CD14-positive monocyte (primary cell): ENCODE data around the gene MACC1. TPM values are rescaled to one million over a fixed set of nuclear protein-coding genes. Genes with fewer than 3 reads are reported as not detected.

ENCODE experiments used
- DNase-seq, 3 donors: peaks; one replicate each; pipeline ENCODE4 v3.0.0-alpha.2; 2011 to 2022
- H2AFZ ChIP-seq: 2 replicates; pipeline ENCODE4 v1.6.0; 2012; ENCODE audit warnings: mild to moderate bottlenecking, low read depth, low read length, inconsistent platforms; ENCODE audit not compliant: insufficient read depth, poor library complexity, severe bottlenecking
- H3K27ac ChIP-seq, 2 donors: 1 replicate in 1 of 2; 2 replicates in 1 of 2; pipeline ENCODE4 v1.5.1; 2012 to 2013; ENCODE audit warnings: low read length in 2 of 2, control low read depth in 1 of 2, inconsistent platforms in 1 of 2, low read depth in 1 of 2, mild to moderate bottlenecking in 1 of 2
- H3K27me3 ChIP-seq, 2 donors: one replicate each; pipeline versions ENCODE4 v1.6.0 to v1.6.1; 2011 to 2013; ENCODE audit warnings: low read length in 2 of 2; ENCODE audit not compliant: control insufficient read depth in 2 of 2, insufficient read depth in 2 of 2
- H3K36me3 ChIP-seq, 2 donors: replicated peaks in 1 of 2; 1 replicate in 1 of 2; 2 replicates in 1 of 2; pipeline versions ENCODE4 v1.5.1 to v1.6.1; 2012 to 2013; ENCODE audit warnings: low read length in 2 of 2, control low read depth in 1 of 2, inconsistent platforms in 1 of 2, mild to moderate bottlenecking in 1 of 2; ENCODE audit not compliant: insufficient read depth in 2 of 2, control insufficient read depth in 1 of 2
- H3K4me1 ChIP-seq, 2 donors: 1 replicate in 1 of 2; 2 replicates in 1 of 2; pipeline versions ENCODE4 v1.5.1 to v1.6.1; 2012 to 2013; ENCODE audit warnings: low read length in 2 of 2, control low read depth in 1 of 2, inconsistent platforms in 1 of 2, mild to moderate bottlenecking in 1 of 2, moderate library complexity in 1 of 2; ENCODE audit not compliant: insufficient read depth in 2 of 2, control insufficient read depth in 1 of 2
- H3K4me2 ChIP-seq: replicated peaks from 2 replicates; pipeline ENCODE3; 2012; ENCODE audit warnings: low read length, moderate library complexity, mild to moderate bottlenecking; ENCODE audit not compliant: poor library complexity, severe bottlenecking; ENCODE audit errors: extremely low read depth
- H3K4me3 ChIP-seq, 3 experiments: fragments of 200-600 bp in 1 of 3; sonication (generic) in 1 of 3; replicated peaks in 1 of 3; 1 replicate in 2 of 3; 2 replicates in 1 of 3; pipeline ENCODE4 v1.5.1; 2011 to 2013; ENCODE audit warnings: low read length in 3 of 3, mild to moderate bottlenecking in 3 of 3, control low read depth in 2 of 3, low read depth in 2 of 3, inconsistent platforms in 1 of 3, moderate library complexity in 1 of 3
- H3K79me2 ChIP-seq: 2 replicates; pipeline ENCODE4 v1.6.0; 2012; ENCODE audit warnings: mild to moderate bottlenecking, control low read depth, inconsistent platforms, low read length, moderate library complexity; ENCODE audit not compliant: insufficient read depth
- H3K9ac ChIP-seq: 2 replicates; pipeline ENCODE4 v1.6.0; 2017; ENCODE audit warnings: low read length, mild to moderate bottlenecking; ENCODE audit not compliant: insufficient read depth, poor library complexity, severe bottlenecking
- H3K9me3 ChIP-seq, 2 donors: replicated peaks in 1 of 2; 1 replicate in 1 of 2; 2 replicates in 1 of 2; pipeline versions ENCODE4 v1.5.1 to v1.6.1; 2012 to 2013; ENCODE audit warnings: low read length in 2 of 2, control low read depth in 1 of 2; ENCODE audit not compliant: control insufficient read depth in 1 of 2, insufficient read depth in 1 of 2
- H4K20me1 ChIP-seq: 2 replicates; pipeline ENCODE4 v1.6.0; 2012; ENCODE audit warnings: mild to moderate bottlenecking, low read length, control low read depth, moderate library complexity; ENCODE audit not compliant: insufficient read depth
- H3K27ac Mint-ChIP-seq, 7 donors: one replicate each; pipeline ENCODE4 v1.8.0; 2020; ENCODE audit warnings: mild to moderate bottlenecking in 7 of 7, mixed read lengths in 7 of 7, moderate library complexity in 6 of 7, inconsistent platforms in 2 of 7
- H3K27me3 Mint-ChIP-seq, 3 donors: one replicate each; pipeline ENCODE4 v1.8.0; 2021 to 2022; ENCODE audit warnings: low read depth in 3 of 3, mild to moderate bottlenecking in 3 of 3, mixed read lengths in 3 of 3, moderate library complexity in 3 of 3, inconsistent platforms in 1 of 3
- H3K36me3 Mint-ChIP-seq, 2 donors: one replicate each; pipeline ENCODE4 v1.8.0; 2020; ENCODE audit warnings: mixed read lengths in 2 of 2, inconsistent platforms in 1 of 2, mild to moderate bottlenecking in 1 of 2
- H3K4me1 Mint-ChIP-seq: one replicate; pipeline ENCODE4 v1.8.0; 2020; ENCODE audit warnings: mild to moderate bottlenecking, mixed read lengths
- H3K4me3 Mint-ChIP-seq, 2 donors: one replicate each; pipeline ENCODE4 v1.8.0; 2020; ENCODE audit warnings: mild to moderate bottlenecking in 2 of 2, mixed read lengths in 2 of 2, moderate library complexity in 1 of 2
- H3K9me3 Mint-ChIP-seq, 7 donors: one replicate each; pipeline ENCODE4 v1.8.0; 2020 to 2022; ENCODE audit warnings: mixed read lengths in 7 of 7, mild to moderate bottlenecking in 6 of 7, moderate library complexity in 6 of 7, inconsistent platforms in 2 of 7
- WGBS: methylation state at CpG from one replicate; pipeline ENCODE4 v1.1.5; 2013; ENCODE audit warnings: missing lambda C conversion rate; ENCODE audit not compliant: insufficient coverage; 5-methylcytosine and 5-hydroxymethylcytosine counted together
- intact Hi-C, 2 donors: fragments of 100-400 bp; cut with micrococcal nuclease; formaldehyde crosslinking; loops; one replicate each; pipeline versions ENCODE4 v1.15.0 to v1.15.1; 2023
- polyA plus RNA-seq, 3 donors: library from polyadenylated mRNA; depleted of rRNA in 1 of 3; unstranded in 2 of 3; stranded (reverse) in 1 of 3; fragments of 300-500 nt in 2 of 3; fragments of >200 nt in 1 of 3; fragmentation: Illumina TruSeq in 2 of 3; gene quantifications; 1 replicate in 2 of 3; 2 replicates in 1 of 3; pipeline ENCODE4 v1.2.3, GENCODE V29; 2012 to 2021
- TF ChIP-seq, protein P1 (sequence below): fragments of 200-600 bp; IDR thresholded peaks from one replicate; pipeline ENCODE4 v1.8.0; 2022; ENCODE audit warnings: antibody characterized with exemption, mild to moderate bottlenecking

Gene MACC1
- polyA plus RNA-seq, 3 donors: not detected

DNA sequence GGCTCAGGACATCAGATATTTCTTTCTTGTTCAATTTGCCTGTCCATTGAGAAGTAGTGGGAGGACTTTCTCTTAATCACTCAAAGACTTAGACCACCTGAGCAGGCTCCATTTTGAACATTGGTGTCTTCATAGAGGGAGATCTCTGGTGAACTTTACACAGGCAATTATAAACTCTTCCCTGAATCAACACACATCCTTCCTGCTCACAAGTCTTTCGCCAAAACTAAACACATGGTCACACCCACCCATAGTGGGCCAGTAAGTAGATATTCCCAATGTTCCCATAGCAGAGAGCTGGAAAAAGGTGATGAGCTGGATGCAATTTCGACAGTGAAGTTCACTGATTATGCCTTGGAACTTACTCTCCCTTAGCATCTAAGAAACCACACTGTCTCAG is 8.2 kb upstream of the MACC1 start:
- Histone ChIP-seq H3K9me3 (no peaks in the 10 kb centered on the region), H3K27ac (no peak overlapping the region), H3K4me2 (no peak overlapping the region), H2AFZ (no peak overlapping the region), H3K27me3 (no peaks in the 10 kb centered on the region), H3K36me3 (no peaks in the 10 kb centered on the region), H3K79me2 (no peaks in the 10 kb centered on the region), H3K4me3 (no peak overlapping the region), H3K4me1 (peaks cover 14 to 28% of the 10 kb centered on the region in 2 donors), H4K20me1 (no peaks in the 10 kb centered on the region), H3K9ac (no peak overlapping the region)
- WGBS: no CpG with 5 or more reads among the region's 2 CpGs
- TF ChIP-seq, protein P1, sequence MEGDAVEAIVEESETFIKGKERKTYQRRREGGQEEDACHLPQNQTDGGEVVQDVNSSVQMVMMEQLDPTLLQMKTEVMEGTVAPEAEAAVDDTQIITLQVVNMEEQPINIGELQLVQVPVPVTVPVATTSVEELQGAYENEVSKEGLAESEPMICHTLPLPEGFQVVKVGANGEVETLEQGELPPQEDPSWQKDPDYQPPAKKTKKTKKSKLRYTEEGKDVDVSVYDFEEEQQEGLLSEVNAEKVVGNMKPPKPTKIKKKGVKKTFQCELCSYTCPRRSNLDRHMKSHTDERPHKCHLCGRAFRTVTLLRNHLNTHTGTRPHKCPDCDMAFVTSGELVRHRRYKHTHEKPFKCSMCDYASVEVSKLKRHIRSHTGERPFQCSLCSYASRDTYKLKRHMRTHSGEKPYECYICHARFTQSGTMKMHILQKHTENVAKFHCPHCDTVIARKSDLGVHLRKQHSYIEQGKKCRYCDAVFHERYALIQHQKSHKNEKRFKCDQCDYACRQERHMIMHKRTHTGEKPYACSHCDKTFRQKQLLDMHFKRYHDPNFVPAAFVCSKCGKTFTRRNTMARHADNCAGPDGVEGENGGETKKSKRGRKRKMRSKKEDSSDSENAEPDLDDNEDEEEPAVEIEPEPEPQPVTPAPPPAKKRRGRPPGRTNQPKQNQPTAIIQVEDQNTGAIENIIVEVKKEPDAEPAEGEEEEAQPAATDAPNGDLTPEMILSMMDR: no peak
- H3K36me3 Mint-ChIP-seq: no peaks in the 10 kb centered on the region
- DNase-seq: no peak
- intact Hi-C loops: no loop called here
- no peak overlapping the region for H3K27ac Mint-ChIP-seq
- H3K4me3 Mint-ChIP-seq: no peak overlapping the region
- H3K9me3 Mint-ChIP-seq: peaks cover 0 to 4% (median 0%) of the 10 kb centered on the region in 7 donors
- no peaks in the 10 kb centered on the region for H3K27me3 Mint-ChIP-seq
- peaks cover 26% of the 10 kb centered on the region for H3K4me1 Mint-ChIP-seq

DNA sequence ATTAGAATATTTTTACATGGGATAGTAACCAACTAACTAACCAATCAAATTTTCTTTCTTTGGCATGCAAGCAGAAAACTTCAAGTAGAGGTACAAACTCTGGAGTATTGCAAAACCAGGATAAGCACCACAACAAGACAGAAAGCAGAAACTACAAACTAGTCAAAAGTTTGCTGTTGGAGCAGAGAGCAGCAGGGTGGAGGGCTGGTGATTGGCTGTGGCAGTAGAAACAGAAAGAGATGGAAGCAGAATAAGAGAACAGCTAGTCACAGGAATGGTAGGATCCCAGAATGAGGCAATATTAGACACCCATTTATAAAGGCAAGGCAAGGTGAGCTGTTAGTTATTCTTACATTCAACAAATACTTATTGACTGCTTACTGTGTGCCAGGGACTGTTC is 6.8 kb upstream of the MACC1 start:
- H2AFZ ChIP-seq: no peak overlapping the region
- Mint-ChIP-seq H3K27ac (peak overlapping the region in 3 of 7 donors; percentile 51 to 67 (median 55)), H3K4me1 (peaks cover 31% of the 10 kb centered on the region), H3K4me3 (no peak overlapping the region), H3K36me3 (peaks cover 3% of the 10 kb centered on the region in 2 donors), H3K9me3 (peaks cover 0 to 4% (median 0%) of the 10 kb centered on the region in 7 donors), H3K27me3 (no peaks in the 10 kb centered on the region)
- H3K4me3 ChIP-seq: no peak overlapping the region
- no peak overlapping the region for H3K4me2 ChIP-seq
- TF ChIP-seq, protein P1: no peak
- no peaks in the 10 kb centered on the region for H3K9me3 ChIP-seq
- H3K9ac ChIP-seq: no peak overlapping the region
- DNase-seq: peak; percentile 17 to 81 (median 39)
- peaks cover 25 to 35% of the 10 kb centered on the region in 2 donors for H3K4me1 ChIP-seq
- H3K27me3 ChIP-seq: no peaks in the 10 kb centered on the region
- H3K36me3 ChIP-seq: no peaks in the 10 kb centered on the region
- no peaks in the 10 kb centered on the region for H4K20me1 ChIP-seq
- no peaks in the 10 kb centered on the region for H3K79me2 ChIP-seq
- H3K27ac ChIP-seq: no peak overlapping the region
- intact Hi-C loops: no loop called here
